Thoracic aorta (tissue), 2 donors: Measurements from ENCODE around the gene GKN2. TPM values are rescaled to one million over a fixed set of nuclear protein-coding genes. Genes with fewer than 3 reads are reported as not detected.

Experiments used
- ATAC-seq: fragments of 150-250 bp; one replicate; pipeline ENCODE4 v1.8.0; 2017; ENCODE audit warnings: low read depth; ENCODE audit not compliant: insufficient number of reproducible peaks, low FRiP score
- DNase-seq: peaks from one replicate; pipeline ENCODE4 v3.0.0-alpha.2; 2020; ENCODE audit warnings: low spot score
- H3K27ac ChIP-seq, 2 donors: fragments of 200-600 bp; sonication (generic); 1 replicate in 1 of 2; 2 replicates in 1 of 2; pipeline ENCODE4 v1.5.1; 2016; ENCODE audit warnings: mild to moderate bottlenecking in 2 of 2, moderate library complexity in 2 of 2
- H3K27me3 ChIP-seq: fragments of 200-600 bp; sonication (generic); replicated peaks from 2 replicates; pipeline ENCODE4 v1.6.0; 2016; ENCODE audit warnings: mild to moderate bottlenecking; ENCODE audit not compliant: insufficient read depth
- H3K36me3 ChIP-seq: fragments of 200-600 bp; sonication (generic); one replicate; pipeline ENCODE4 v1.5.1; 2016
- H3K4me1 ChIP-seq, 2 donors: fragments of 200-600 bp; sonication (generic); 1 replicate in 1 of 2; 2 replicates in 1 of 2; pipeline versions ENCODE4 v1.5.1 to v1.6.0; 2016; ENCODE audit warnings: low read depth in 2 of 2, mild to moderate bottlenecking in 1 of 2; ENCODE audit not compliant: control insufficient read depth in 1 of 2
- H3K4me3 ChIP-seq: fragments of 200-600 bp; sonication (generic); 2 replicates; pipeline ENCODE4 v1.5.1; 2016; ENCODE audit warnings: mild to moderate bottlenecking
- H3K9me3 ChIP-seq: fragments of 200-600 bp; sonication (generic); 2 replicates; pipeline ENCODE4 v1.5.1; 2016
- total RNA-seq, 2 donors: library from RNA; depleted of rRNA; stranded (reverse); fragments of >200 nt; gene quantifications; one replicate each; pipeline versions ENCODE4 v1.1.0 to v1.2.3, GENCODE V29; 2016
- TF ChIP-seq, protein P1 (sequence below): fragments of 200-600 bp; sonication (generic); IDR thresholded peaks from one replicate; pipeline ENCODE4 v1.5.1; 2019; ENCODE audit warnings: antibody characterized with exemption

GKN2 gene
- total RNA-seq, 2 donors from 2014 or later, result 9.7 TPM; not detected in 1

GRCh38 chr2:68925295-68925896 lies 27.3 kb downstream of the GKN2 start:
- no peaks in the 10 kb centered on the region for H3K36me3 ChIP-seq
- H3K27me3 ChIP-seq, result no peaks in the 10 kb centered on the region
- TF ChIP-seq, protein P1, sequence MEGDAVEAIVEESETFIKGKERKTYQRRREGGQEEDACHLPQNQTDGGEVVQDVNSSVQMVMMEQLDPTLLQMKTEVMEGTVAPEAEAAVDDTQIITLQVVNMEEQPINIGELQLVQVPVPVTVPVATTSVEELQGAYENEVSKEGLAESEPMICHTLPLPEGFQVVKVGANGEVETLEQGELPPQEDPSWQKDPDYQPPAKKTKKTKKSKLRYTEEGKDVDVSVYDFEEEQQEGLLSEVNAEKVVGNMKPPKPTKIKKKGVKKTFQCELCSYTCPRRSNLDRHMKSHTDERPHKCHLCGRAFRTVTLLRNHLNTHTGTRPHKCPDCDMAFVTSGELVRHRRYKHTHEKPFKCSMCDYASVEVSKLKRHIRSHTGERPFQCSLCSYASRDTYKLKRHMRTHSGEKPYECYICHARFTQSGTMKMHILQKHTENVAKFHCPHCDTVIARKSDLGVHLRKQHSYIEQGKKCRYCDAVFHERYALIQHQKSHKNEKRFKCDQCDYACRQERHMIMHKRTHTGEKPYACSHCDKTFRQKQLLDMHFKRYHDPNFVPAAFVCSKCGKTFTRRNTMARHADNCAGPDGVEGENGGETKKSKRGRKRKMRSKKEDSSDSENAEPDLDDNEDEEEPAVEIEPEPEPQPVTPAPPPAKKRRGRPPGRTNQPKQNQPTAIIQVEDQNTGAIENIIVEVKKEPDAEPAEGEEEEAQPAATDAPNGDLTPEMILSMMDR, result peak; percentile 94
- peaks cover 0 to 3% of the 10 kb centered on the region in 2 donors for H3K4me1 ChIP-seq
- ATAC-seq (no peak), DNase-seq (no peak)
- no peaks in the 10 kb centered on the region for H3K9me3 ChIP-seq
- H3K27ac ChIP-seq, result no peak overlapping the region
- no peak overlapping the region for H3K4me3 ChIP-seq

- peaks cover 0 to 3% of the 10 kb centered on the region in 2 donors for H3K4me1 ChIP-seq
- no peak for ATAC-seq
- TF ChIP-seq, protein P1, result no peak
- H3K27me3 ChIP-seq, result no peaks in the 10 kb centered on the region
- H3K4me3 ChIP-seq, result no peak overlapping the region
- no peak overlapping the region for H3K27ac ChIP-seq
- no peak for DNase-seq
- H3K9me3 ChIP-seq, result no peaks in the 10 kb centered on the region
- H3K36me3 ChIP-seq, result no peaks in the 10 kb centered on the region
Observed at GRCh38 chr2:68921646-68922045, 31.0 kb downstream of the GKN2 start.

GRCh38 chr2:68920481-68921170 lies 32.1 kb downstream of the GKN2 start:
- Histone ChIP-seq H3K4me3 (no peak overlapping the region), H3K27ac (no peak overlapping the region), H3K9me3 (no peaks in the 10 kb centered on the region), H3K36me3 (no peaks in the 10 kb centered on the region), H3K4me1 (peaks cover 0 to 9% of the 10 kb centered on the region in 2 donors), H3K27me3 (no peaks in the 10 kb centered on the region)
- DNase-seq, result no peak
- no peak for ATAC-seq
- TF ChIP-seq, protein P1, result no peak

DNA sequence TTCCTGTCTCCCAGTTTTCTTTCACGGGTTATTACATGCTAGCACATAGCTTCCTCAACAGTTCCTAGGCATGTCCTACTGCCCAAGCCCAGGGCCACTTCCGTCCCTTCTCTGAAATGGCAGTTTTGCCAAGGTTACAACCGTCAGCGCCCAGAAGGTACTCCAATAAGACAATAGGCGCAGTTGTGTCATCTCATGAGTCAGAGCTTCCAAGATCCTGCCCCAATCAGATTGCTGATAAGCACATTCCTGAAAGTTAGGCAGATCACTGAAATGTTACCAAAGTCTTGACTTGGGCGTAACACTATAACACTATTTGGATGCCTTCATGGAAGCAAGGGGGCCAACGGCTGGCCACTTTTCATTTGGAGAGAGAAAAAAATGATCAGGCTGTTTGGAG lies 34.2 kb downstream of the GKN2 start:
- ATAC-seq, result no peak

More for the DNA sequence above, 34.2 kb downstream of the GKN2 start:
- TF ChIP-seq, protein P1, result no peak
- peaks cover 0 to 6% of the 10 kb centered on the region in 2 donors for H3K4me1 ChIP-seq
- no peaks in the 10 kb centered on the region for H3K9me3 ChIP-seq
- no peak overlapping the region for H3K27ac ChIP-seq
- no peaks in the 10 kb centered on the region for H3K36me3 ChIP-seq
- no peak overlapping the region for H3K4me3 ChIP-seq
- H3K27me3 ChIP-seq, result no peaks in the 10 kb centered on the region
- no peak for DNase-seq
